ENCODE measurements around the gene C2CD5.

The C2CD5 gene

DNA sequence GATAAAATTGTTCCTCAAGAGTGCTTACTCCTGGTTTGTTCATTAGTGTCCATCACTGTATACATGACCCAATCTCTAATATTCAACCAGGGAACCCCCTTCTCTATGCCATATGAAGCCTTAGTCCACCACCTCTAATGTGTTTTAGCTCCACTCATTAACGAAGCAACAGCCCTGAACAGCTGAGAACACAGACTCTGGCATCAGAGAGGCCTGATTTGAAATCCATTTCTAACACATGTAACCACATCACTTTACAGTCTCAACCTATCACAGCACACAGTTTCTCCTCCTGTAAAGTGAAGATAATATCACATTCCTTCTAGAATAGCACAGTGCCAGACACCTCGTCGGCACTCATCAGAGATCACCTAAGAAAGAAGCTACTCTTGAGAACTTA, 64.3 kb downstream of the C2CD5 start:
- Mint-ChIP-seq H3K36me3 (ENCODE audit: low read depth) (peaks cover 37% of the 10 kb centered on the region), H3K4me3 (no peak overlapping the region), H3K27me3 (ENCODE audit: low read depth, poor library complexity) (no peaks in the 10 kb centered on the region), H3K9me3 (no peaks in the 10 kb centered on the region), H3K4me1 (peaks cover 11% of the 10 kb centered on the region), H3K27ac (peak overlapping the region; percentile 86)
- TF ChIP-seq, protein P1, sequence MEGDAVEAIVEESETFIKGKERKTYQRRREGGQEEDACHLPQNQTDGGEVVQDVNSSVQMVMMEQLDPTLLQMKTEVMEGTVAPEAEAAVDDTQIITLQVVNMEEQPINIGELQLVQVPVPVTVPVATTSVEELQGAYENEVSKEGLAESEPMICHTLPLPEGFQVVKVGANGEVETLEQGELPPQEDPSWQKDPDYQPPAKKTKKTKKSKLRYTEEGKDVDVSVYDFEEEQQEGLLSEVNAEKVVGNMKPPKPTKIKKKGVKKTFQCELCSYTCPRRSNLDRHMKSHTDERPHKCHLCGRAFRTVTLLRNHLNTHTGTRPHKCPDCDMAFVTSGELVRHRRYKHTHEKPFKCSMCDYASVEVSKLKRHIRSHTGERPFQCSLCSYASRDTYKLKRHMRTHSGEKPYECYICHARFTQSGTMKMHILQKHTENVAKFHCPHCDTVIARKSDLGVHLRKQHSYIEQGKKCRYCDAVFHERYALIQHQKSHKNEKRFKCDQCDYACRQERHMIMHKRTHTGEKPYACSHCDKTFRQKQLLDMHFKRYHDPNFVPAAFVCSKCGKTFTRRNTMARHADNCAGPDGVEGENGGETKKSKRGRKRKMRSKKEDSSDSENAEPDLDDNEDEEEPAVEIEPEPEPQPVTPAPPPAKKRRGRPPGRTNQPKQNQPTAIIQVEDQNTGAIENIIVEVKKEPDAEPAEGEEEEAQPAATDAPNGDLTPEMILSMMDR (IDR thresholded peaks at IDR 0.05) = no peak
- no peak for DNase-seq

- no peaks in the 10 kb centered on the region for H3K27me3 Mint-ChIP-seq (ENCODE audit: low read depth, poor library complexity)
- H3K27ac Mint-ChIP-seq = peak overlapping the region; percentile 4
- TF ChIP-seq, protein P1 (IDR thresholded peaks at IDR 0.05) = no peak
- no peaks in the 10 kb centered on the region for H3K9me3 Mint-ChIP-seq
- peaks cover 36% of the 10 kb centered on the region for H3K36me3 Mint-ChIP-seq (ENCODE audit: low read depth)
- H3K4me3 Mint-ChIP-seq = no peak overlapping the region
- no peak for DNase-seq
- peaks cover 11% of the 10 kb centered on the region for H3K4me1 Mint-ChIP-seq
These were observed 66.5 kb downstream of the C2CD5 start for GRCh38 chr12:22477894-22478287.

DNA sequence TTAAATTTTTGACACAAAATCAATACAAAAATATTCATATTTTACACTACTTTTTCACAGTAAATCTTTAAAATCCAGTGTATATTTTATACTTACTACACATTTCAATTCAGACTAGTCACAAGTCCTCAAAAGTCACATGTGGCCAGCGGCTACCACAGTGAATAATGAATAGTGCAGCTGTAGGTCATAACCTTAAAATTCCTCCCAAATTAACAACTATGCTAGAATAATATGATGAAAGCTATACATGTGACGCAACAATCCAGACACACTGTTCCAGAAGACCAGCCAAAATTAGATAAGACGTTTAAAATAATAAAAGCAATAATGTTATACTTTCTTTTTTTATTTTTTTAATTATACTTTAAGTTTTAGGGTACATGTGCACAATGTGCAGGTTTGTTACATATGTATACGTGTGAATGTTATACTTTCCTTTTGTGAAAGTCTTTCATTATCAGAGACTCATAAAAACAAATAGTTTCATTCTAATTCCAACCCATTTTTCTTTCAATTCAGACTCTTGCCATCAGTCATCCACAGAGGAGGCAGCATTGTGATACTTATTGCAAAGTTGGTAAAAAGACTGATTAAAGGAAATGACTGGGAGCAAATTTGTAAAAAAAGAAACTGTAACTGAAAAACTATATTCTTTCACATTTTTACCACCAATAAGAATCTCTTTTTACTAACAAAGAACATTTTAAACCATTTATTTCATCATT, 67.0 kb downstream of the C2CD5 start:
- no peak for DNase-seq
- Mint-ChIP-seq H3K27ac (no peak overlapping the region), H3K9me3 (no peaks in the 10 kb centered on the region), H3K36me3 (ENCODE audit: low read depth) (peaks cover 33% of the 10 kb centered on the region), H3K4me1 (peaks cover 11% of the 10 kb centered on the region), H3K4me3 (no peak overlapping the region), H3K27me3 (ENCODE audit: low read depth, poor library complexity) (no peaks in the 10 kb centered on the region)
- TF ChIP-seq, protein P1 (IDR thresholded peaks at IDR 0.05) = no peak

DNA sequence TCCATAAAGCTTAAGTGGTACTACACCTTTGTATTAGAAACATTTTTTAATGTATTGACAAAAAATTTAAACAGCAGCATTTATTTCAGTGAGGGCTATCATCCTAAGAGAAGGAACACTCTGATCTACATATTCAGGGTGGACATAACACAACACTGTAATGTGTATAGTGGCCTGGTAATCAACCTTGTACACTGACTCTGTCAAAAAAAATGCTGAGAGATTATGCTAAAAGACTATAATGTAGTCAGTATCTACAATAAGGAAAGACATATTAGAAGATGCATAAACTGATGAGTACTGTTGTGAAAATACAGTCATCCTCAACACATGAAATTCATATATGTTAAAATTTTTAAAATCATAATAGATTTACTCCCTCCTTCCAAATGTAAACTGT, 68.2 kb downstream of the C2CD5 start:
- H3K4me1 Mint-ChIP-seq = peaks cover 5% of the 10 kb centered on the region
- no peaks in the 10 kb centered on the region for H3K9me3 Mint-ChIP-seq
- DNase-seq = no peak
- H3K4me3 Mint-ChIP-seq = no peak overlapping the region
- no peaks in the 10 kb centered on the region for H3K27me3 Mint-ChIP-seq (ENCODE audit: low read depth, poor library complexity)
- TF ChIP-seq, protein P1 (IDR thresholded peaks at IDR 0.05) = no peak
- peaks cover 26% of the 10 kb centered on the region for H3K36me3 Mint-ChIP-seq (ENCODE audit: low read depth)
- no peak overlapping the region for H3K27ac Mint-ChIP-seq

DNA sequence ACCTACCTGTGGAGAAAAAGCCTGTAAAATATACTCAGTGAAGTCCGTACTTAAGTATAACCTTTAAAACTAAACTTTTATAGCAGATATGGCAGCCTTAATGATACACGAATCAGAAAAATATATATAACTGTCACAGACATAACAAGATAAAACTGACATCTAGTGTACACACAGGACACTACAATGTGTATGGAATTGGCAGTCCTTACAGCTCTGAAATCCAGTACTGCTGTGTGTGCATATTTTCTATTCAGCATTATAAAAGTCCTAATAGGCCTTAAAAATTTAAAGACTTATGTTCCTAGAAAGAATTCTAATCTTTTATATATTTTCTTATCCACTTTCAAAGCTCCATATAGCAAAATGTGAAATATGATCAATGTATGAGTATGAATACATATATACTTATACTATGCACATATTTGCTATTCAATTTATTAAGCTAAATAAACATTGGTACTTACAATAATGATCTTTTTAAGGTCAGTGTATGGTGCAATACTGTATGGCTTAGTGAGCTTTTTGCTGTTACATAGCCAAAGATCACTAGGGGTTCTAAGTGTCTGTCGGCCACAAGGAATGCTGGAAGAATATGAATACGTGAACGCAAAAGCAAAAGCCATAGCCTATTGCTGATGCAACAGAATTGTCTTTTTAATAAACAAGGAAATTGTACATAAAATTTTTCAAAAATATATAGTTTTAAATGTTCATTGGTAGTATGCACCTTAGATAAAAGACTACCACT, 69.2 kb downstream of the C2CD5 start:
- no peak for DNase-seq
- Mint-ChIP-seq H3K9me3 (no peaks in the 10 kb centered on the region), H3K27ac (no peak overlapping the region), H3K4me3 (no peak overlapping the region), H3K4me1 (peaks cover 2% of the 10 kb centered on the region), H3K27me3 (ENCODE audit: low read depth, poor library complexity) (no peaks in the 10 kb centered on the region), H3K36me3 (ENCODE audit: low read depth) (peaks cover 24% of the 10 kb centered on the region)
- TF ChIP-seq, protein P1 (IDR thresholded peaks at IDR 0.05) = no peak
